Activated effector memory CD4-positive, alpha-beta T cell treated with anti-CD3 and anti-CD28 coated beads, Interleukin-2, amount 50 U/mL, for 16 hours (primary cell): ENCODE data around the gene EPHA2.
"Not testable (repeated sequence)": the region's sequence is repeated elsewhere in the genome, so short reads cannot be mapped to it uniquely, and the experiment has no call there.

Experiments used
- DNase-seq: peaks from one replicate; pipeline ENCODE4 v3.0.0-alpha.2; 2020

The EPHA2 gene

DNA sequence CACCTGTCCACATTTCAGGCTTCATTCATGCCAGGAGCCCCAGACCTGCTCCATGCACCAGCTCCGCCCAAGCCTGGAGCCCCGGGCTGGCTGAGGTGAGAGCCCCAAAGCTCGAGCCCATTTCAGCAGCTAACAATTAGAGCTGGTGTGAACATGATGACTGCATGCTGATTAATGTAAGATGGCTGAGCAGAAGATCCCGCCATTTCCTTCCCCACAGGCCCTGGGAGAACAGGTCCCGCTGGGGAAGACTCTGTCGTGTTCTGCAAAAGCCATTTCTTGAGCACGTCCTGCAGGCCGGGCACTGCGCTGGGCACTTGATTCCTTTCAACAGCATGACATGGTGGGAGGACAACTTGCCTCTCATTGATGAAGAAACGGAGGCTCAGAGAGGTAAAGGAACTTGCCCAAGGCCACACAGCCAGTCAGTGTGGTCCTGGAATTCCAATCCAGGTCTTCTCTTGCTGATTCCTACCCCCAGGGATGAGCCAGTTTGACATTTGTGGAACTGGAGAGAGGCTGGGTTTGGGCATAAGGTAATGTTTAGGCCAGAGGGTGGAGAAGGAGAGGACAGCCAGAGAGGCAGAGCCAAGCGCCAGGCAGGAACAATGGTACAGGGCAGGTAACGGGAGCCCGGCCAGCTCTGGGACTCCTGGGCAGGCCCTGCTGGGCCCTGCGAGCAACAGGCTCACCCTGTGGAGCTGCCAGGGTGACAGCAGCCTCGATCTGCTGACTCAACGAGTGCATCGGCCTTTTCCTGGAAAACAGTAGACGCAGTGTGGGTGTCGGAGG lies 28.1 kb upstream of the EPHA2 start:
- DNase-seq = no peak

GRCh38 chr1:16183179-16183578 lies 27.3 kb upstream of the EPHA2 start:
- no peak for DNase-seq

DNA sequence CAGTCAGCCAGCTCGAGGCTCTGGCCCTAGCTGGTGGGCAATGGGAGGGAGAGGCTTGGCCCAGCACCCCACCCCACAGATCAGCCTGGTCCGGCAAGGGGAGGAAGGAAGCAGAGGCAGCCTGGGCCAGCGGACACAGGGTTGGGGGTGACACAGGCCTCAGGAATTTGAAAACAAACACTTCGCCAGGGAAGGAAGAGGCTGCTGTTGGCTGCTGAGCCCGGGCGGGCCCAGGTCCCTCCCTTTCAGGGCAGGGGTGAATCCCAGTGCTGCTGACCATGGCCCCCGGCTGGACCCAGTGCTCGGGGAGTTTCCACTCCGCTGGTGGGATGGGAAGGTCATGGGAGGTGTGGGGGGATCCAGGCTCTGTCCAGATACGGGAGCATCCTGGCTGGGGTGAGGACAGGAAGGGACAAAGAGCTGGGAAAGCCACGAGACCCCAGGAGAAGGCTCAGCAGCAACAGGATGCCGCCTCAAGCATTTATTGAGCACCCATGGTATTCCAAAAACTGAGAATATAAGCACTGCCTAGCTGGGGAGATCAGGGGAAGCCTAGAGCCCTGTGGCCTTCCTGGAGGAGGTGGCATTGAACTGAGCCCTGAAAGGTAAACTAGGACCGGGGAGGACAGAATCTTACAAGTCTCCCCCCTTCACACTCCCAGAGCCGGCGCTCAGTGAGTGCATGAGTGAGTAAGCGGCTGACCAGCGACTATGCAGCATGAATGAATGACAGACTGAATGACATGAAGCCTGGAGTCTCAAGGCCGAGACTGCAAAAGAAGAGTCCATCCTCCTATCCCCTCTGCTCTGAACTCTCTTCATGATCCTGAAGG lies 26.2 kb upstream of the EPHA2 start:
- DNase-seq = no peak

DNA sequence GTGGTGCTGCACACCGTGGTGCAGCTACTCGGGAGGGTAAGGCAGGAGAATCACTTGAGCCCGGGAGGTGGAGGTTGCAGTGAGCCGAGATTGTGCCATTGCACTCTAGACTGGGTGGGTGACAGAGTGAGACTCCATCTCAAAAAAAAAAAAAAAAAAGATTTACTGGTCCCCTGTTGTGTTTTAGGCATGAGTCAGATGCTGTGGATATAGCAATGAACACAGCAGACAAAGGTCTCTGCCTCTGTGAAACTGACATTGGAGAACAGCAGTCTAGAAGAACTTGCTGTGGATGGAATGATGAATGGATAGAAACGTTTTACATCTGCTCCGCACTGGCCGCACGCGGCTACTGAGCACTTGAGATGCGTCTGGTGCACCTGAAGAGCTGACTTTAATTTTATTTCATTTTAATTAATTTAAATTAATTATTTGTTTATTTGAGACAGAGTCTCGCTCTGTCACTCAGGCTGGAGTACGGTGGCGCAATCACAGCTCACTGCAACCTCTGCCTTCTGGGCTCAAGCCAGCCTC lies 24.5 kb upstream of the EPHA2 start:
- DNase-seq = no peak

DNA sequence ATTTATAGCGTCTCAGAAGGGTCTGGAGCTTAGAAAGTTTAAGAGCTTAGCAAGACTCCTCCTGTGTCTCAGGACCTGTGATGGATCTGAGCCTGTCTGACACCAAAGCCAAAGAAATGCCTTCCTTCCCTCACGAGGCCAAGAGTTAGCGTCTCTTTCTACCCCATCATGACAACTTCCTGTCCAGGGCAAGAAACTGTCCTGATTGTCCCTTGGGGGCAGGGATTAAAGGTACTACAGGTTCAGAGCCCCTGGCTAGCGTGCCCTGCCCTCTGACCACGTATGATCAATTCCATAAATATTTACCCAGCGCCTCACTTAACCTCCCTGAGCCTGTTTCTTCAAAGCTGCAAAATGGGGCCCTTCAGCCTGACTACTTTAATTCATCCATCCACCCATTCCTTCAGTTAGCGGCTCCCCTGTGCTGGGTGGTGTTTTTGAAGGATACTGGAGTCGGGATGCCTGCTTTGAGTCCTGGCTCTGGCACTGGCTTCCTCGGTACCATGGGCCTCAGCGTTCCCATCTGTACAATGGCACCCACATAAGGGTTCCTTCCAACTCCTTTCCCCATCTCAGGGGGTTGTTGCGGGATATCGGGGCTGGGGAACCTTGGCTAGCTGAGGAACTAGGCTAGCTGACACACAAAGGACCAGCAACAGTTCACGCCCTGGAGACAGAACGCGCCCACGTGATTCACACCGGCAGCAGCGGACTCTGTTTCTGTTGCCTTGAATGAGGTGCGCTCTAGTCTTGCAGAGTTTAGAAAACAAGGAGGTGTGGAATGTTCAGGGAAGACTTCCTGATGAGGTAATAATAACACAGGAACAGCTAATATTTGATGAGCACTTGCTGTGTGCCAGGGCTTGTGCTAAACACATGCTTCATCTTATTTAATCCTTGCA lies 23.0 kb upstream of the EPHA2 start:
- DNase-seq = no peak

- DNase-seq = no peak
These were observed 21.4 kb upstream of the EPHA2 start for GRCh38 chr1:16177306-16177705.

DNA sequence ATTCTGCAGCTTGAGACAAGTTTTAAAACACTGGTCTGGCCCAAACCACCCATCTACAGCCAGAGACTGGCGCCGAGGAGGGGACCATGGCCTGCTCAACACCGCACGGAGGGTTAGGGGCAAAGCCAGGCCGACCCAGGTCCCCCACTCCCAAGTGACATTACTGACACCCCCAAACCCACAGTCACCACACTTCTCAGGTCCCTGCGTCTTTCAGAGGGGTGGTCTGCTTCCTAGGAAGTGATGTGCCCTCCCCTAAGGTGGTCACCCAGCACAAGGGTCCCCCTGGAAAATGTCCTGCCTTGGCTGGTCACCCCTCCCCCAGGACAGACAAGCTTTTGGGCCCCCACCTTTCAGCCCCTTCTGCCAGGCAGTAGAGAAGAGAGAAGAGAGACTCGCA lies 20.8 kb upstream of the EPHA2 start:
- DNase-seq = no peak

DNA sequence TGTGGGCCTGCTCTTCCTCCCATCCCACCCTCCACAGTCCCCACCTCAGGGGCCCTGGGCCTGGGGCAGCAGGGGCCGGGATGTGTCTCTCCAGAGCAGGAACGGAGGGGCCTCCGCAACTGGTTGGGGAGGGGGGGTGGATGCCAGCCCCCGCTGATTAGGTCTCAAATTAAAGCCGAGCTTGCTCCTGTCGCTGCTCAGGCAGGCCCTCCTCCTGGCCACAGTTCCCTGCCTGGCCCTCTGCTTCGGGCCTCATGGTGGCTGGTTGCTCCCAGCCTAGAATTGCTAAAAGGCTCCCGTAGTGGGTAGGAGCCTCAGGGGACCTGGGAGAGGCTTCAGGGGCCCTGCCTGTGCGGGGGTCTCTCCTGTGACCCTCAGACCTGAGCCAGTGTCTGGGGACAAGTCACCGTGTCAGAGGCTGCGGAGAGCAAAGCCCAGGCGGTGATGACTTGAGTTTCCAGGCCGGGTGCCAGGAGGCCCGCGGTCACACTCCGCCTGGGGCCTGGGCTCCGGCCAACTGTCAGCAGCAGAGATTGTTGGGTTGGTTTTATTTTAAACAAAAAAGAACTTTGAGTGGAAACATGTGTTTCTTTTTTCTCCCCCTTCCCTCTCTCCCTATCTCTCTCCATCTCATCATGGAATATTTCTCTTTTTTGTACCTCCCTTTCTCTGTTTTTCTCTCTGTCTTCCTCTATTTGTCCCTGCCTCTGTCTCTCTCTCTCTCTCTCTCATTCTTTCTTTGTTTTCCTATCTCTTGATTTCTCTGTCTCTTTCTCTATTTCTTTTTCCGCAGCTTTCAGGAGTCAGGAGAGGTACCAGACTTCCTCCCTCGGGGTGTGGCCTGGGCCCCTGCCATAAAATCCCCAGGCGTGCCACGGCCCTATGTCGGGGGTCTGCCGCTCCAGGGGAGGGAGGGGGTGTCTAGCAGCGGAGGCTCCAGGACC lies 20.0 kb upstream of the EPHA2 start:
- no peak for DNase-seq

GRCh38 chr1:16174886-16175598 lies 19.2 kb upstream of the EPHA2 start:
- no peak for DNase-seq

- DNase-seq = no peak
These were observed 18.5 kb upstream of the EPHA2 start for GRCh38 chr1:16174261-16174868.

DNA sequence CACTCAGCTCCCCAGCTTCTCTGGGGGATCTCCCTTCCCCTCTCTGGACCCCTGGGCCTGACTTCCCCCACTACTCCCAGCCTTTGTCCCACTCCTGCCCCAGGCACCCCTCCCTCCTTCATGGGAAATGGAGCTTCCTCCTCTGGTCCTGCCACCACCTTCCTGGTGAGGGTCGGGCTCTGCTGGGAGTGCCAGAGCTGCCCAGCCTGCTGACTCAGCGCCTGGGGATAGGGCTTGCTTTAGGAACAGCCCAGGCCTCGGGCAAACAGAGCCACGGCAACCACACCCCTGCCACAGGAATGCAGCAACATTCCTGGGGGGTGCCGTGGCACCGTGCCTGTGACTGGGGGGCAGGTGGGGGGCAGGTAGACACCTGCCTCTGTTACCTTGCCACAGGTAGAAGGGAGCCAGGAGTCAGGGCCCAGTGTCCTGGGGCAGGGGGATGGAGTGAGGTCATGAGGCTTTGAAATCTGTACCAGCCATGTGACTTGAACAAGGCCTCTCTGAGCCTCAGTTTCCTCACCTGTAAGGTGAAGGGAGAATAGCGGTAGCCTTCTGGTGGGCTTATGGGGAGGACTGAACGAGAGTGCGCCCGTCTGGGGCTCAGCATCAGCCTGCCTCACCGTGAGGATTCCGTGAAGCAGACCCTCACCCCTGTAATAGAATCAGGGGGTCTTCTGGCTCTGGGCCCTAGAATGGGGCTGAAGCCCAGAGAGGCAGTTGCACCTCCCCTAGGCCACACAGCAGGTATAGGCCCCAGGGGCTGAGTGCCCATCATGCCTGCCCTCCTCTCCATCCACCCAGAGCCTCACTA lies 17.8 kb upstream of the EPHA2 start:
- DNase-seq = no peak

GRCh38 chr1:16172964-16173446 lies 17.1 kb upstream of the EPHA2 start:
- no peak for DNase-seq

GRCh38 chr1:16172218-16172830 lies 16.5 kb upstream of the EPHA2 start:
- DNase-seq = no peak

DNA sequence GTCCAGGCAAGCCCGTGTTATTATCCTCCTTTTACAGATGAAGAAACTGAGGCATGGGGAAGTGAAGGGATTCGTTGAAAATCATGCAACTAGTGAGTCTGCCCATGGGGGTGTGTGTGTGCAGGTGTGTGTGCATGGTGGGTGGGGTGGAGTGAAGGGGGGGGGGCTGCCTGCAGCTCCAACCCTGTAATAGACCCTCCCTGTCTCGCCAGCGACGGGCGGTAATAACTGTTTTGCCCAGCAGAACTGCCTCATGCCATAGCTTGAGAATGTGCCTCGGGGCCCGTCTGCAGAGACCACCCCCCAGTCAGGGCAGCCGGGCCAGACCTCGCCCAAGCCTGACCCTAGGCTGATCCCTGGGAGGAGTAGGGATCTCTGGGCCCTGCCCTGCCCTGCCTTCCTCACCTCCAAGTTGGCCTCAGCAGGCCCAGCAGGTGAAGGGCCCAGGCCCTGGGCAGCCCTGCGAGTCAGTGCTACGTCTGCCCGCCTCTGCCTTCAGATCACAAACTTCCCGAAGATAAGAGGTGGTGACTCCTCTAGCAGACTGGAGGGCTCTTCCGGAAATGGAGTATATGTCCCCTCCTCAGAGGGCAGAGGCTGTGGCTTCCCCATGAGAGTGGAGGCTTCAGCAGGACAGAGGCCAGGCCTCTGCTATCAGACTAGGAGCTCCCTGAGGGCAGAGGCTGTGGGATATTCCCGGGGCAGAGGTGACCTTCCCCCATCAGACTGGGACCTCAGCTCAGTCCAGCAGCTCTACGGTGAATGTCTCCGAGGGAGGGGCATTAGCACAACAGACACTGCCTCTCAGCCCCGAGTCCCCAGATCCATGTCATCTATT lies 15.7 kb upstream of the EPHA2 start:
- no peak for DNase-seq

GRCh38 chr1:16170283-16170673 lies 14.4 kb upstream of the EPHA2 start:
- no peak for DNase-seq

DNA sequence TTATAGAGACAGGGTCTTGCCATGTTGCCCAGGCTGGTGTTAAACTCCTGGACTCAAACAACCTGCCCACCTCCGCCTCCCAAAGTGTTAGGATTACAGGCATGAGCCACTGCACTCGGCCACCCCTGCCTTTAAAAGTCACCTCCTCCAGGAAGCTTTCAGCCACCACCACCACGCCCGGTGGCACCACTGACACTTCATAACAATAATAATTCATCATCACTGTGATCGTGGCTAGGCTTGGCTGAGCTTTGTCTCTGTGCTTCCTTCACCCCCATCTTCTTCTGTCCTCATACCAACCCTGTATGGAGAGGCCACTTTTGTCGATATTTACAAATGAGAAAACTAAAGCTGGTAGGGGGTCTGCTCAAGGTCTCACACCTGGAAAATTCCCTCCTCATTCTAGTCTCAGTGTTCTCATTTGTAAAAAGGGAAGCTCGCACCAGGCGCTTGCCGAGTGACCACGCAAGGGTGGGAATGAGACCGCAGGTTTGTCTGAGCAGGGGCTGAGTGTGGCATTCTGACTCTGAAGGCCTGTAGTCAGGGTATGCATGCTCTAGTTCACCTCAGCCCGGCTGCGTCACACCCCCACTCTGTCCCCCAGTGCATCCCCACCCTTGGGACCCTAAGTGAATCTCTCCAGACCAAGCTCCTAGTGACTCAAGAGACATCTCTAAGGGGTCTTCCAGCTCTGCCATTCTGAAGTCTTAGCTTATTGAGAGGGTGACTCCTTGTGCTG lies 12.9 kb upstream of the EPHA2 start:
- no peak for DNase-seq

DNA sequence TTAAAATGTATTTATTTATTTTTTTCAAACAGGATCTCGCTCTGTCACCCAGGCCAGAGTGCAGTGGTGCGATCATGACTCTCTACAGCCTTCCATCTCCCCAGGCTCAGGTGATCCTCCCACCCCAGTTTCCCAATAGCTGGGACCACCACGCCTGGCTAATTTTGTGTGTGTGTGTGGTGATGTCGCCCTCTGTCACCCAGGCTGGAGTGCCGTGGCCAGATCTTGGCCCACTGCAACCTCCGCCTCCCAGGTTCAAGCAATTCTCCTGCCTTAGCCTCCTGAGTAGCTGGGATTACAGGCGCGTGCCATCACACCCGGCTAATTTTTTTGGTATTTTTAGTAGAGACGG lies 12.3 kb upstream of the EPHA2 start:
- DNase-seq = not testable (repeated sequence)
